ENCODE measurements around the gene TSC22D3. TPM values are rescaled to one million over a fixed set of nuclear protein-coding genes. Genes with fewer than 3 reads are reported as not detected.

Gene TSC22D3
- total and polyA plus RNA-seq, 2 donors (not counting 1 experiment from before 2014, with no cell fraction given), result 447 to 3,050 TPM

DNA sequence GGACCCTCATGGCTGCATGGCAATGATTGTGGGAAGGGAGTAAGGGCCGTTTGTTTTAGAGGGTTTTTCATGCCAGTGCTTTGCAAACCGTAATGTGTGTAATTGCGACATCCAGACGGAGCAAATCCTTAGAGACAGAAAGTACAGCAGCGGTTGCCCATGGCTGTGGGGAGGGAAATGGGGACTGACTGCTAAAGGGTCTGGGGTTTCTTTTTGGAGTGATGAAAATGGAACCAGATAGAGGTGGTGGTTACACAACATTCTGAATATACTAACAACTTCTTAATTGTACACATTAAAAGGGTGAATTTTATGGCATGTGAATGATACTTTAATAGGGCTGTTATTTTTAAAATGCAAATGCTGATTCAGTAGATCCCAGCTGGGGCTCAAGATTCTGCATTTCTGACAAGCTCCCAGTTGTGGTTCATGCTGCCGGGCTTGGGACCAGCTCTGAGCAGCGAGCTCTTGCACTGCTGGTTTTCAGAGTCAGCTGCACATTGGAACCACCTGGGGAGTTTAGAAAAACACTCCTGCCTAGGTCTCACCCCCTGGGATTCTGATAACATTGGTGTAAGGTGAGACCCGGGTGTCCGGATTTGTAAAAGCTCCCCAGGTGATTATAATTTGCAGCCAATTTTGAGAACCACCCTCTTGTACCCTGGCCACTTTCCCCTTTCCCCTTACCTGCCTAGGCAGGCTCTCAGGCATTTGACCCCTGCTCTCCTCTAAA lies 99.6 kb downstream of the TSC22D3 start:
- peak overlapping the region; percentile 99 to 100 for H3K27ac ChIP-seq (ENCODE audit: low read length in 2 of 2)
- no peak for TF ChIP-seq EZH2 (IDR thresholded peaks at IDR 0.05; ENCODE audit: borderline replicate concordance, insufficient read depth, low read depth, low read length, poor library complexity, severe bottlenecking)
- TF ChIP-seq, protein P1, sequence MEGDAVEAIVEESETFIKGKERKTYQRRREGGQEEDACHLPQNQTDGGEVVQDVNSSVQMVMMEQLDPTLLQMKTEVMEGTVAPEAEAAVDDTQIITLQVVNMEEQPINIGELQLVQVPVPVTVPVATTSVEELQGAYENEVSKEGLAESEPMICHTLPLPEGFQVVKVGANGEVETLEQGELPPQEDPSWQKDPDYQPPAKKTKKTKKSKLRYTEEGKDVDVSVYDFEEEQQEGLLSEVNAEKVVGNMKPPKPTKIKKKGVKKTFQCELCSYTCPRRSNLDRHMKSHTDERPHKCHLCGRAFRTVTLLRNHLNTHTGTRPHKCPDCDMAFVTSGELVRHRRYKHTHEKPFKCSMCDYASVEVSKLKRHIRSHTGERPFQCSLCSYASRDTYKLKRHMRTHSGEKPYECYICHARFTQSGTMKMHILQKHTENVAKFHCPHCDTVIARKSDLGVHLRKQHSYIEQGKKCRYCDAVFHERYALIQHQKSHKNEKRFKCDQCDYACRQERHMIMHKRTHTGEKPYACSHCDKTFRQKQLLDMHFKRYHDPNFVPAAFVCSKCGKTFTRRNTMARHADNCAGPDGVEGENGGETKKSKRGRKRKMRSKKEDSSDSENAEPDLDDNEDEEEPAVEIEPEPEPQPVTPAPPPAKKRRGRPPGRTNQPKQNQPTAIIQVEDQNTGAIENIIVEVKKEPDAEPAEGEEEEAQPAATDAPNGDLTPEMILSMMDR (IDR thresholded peaks at IDR 0.05), result no peak
- DNase-seq (peak; percentile 35), ATAC-seq (ENCODE audit: low read depth) (no peak)
- H3K36me3 ChIP-seq (replicated peaks in 1 of 2; ENCODE audit: control extremely low read depth in 1 of 2, control insufficient read depth in 1 of 2, extremely low read depth in 1 of 2, insufficient read depth in 2 of 2, low read length in 1 of 2), result no peaks in the 10 kb centered on the region
- Mint-ChIP-seq H3K27me3 (no peaks in the 10 kb centered on the region), H3K27ac (peak overlapping the region; percentile 98), H3K4me3 (peak overlapping the region; percentile 88), H3K9me3 (ENCODE audit: insufficient read depth) (no peaks in the 10 kb centered on the region), H3K4me1 (peaks cover 67% of the 10 kb centered on the region)
- H3K4me2 ChIP-seq (replicated peaks; ENCODE audit: low read depth, low read length, poor library complexity, severe bottlenecking), result peak overlapping the region; percentile 90
- H3K9me3 ChIP-seq (ENCODE audit: control extremely low read depth in 1 of 3, control insufficient read depth in 2 of 3, insufficient read depth in 1 of 3, low read length in 2 of 3), result no peaks in the 10 kb centered on the region
- no peak overlapping the region for H2AFZ ChIP-seq (ENCODE audit: insufficient read depth, low read depth, low read length, poor library complexity, severe bottlenecking)
- H3K79me2 ChIP-seq (ENCODE audit: control insufficient read depth, insufficient read depth, low read length), result peaks cover 11% of the 10 kb centered on the region
- H3K9ac ChIP-seq (ENCODE audit: low read length), result peak overlapping the region; percentile 70
- intact Hi-C loops (cut with micrococcal nuclease), result no loop called here
- WGBS (ENCODE audit: insufficient coverage), result 0% methylated on average over 4 of the region's 9 CpGs
- ChIA-PET CTCF (interaction anchor here (0.7 to 9.1 kb wide), 7 partner anchors 9 to 100 kb away, joined by 3 to 318 read pairs (median 4); partner anchors contain the start of genes NCBP2L and TSC22D3), POLR2A (interaction anchor here (0.6 to 8.2 kb wide), 3 partner anchors 31 to 116 kb away, joined by 3 to 375 read pairs (median 3); no protein-coding TSS in a partner anchor)
- no peaks in the 10 kb centered on the region for H3K27me3 ChIP-seq (replicated peaks in 1 of 4; ENCODE audit: control extremely low read depth in 1 of 4, control insufficient read depth in 3 of 4, insufficient read depth in 4 of 4, low read length in 3 of 4)
- H3K4me1 ChIP-seq (ENCODE audit: control insufficient read depth in 2 of 2, insufficient read depth in 2 of 2, low read length in 2 of 2), result peaks cover 54 to 71% of the 10 kb centered on the region in 2 donors
- peak overlapping the region; percentile 26 to 57 (median 47) for H3K4me3 ChIP-seq (ENCODE audit: control extremely low read depth in 1 of 5, extremely low read depth in 1 of 5, insufficient read depth in 1 of 5, low read depth in 2 of 5, low read length in 4 of 5)
- no peaks in the 10 kb centered on the region for H4K20me1 ChIP-seq (ENCODE audit: control insufficient read depth, insufficient read depth, low read length, poor library complexity, severe bottlenecking)

DNA sequence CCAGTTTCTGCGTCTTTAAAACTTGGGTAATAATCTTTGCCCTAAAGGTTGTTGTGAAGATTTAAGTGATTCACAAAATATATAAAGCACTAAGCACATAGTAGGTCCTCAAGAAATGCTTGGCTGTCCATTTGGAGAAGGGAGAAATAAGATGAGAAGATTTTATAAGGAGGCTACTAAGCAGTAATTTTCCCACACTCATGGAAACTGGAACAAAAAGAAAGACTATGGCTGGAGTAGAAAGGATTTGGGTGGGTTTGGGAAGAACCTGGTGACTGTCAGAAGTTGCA lies 100.3 kb downstream of the TSC22D3 start:
- H3K4me1 Mint-ChIP-seq, result peaks cover 67% of the 10 kb centered on the region
- H3K4me1 ChIP-seq (ENCODE audit: control insufficient read depth in 2 of 2, insufficient read depth in 2 of 2, low read length in 2 of 2), result peaks cover 54 to 71% of the 10 kb centered on the region in 2 donors
- no peaks in the 10 kb centered on the region for H3K9me3 Mint-ChIP-seq (ENCODE audit: insufficient read depth)
- peak overlapping the region; percentile 99 to 100 for H3K27ac ChIP-seq (ENCODE audit: low read length in 2 of 2)
- H3K9ac ChIP-seq (ENCODE audit: low read length), result peak overlapping the region; percentile 70
- H3K27me3 Mint-ChIP-seq, result no peaks in the 10 kb centered on the region
- ATAC-seq (ENCODE audit: low read depth) (no peak), DNase-seq (peak; percentile 10)
- peaks cover 14% of the 10 kb centered on the region for H3K79me2 ChIP-seq (ENCODE audit: control insufficient read depth, insufficient read depth, low read length)
- H3K27me3 ChIP-seq (replicated peaks in 1 of 4; ENCODE audit: control extremely low read depth in 1 of 4, control insufficient read depth in 3 of 4, insufficient read depth in 4 of 4, low read length in 3 of 4), result no peaks in the 10 kb centered on the region
- CTCF ChIA-PET, result interaction anchor here (1.5 to 9.1 kb wide), 4 partner anchors 9 to 101 kb away, joined by 3 to 318 read pairs (median 53); partner anchors contain the start of genes NCBP2L and TSC22D3
- peak overlapping the region; percentile 90 for H3K4me2 ChIP-seq (replicated peaks; ENCODE audit: low read depth, low read length, poor library complexity, severe bottlenecking)
- POLR2A ChIA-PET, result interaction anchor here (0.9 to 8.2 kb wide), 3 partner anchors 11 to 101 kb away, joined by 3 to 375 read pairs (median 53); partner anchors contain the start of genes NCBP2L and TSC22D3
- intact Hi-C loops (cut with micrococcal nuclease), result no loop called here
- TF ChIP-seq EZH2 (IDR thresholded peaks at IDR 0.05; ENCODE audit: borderline replicate concordance, insufficient read depth, low read depth, low read length, poor library complexity, severe bottlenecking), result no peak
- TF ChIP-seq, protein P1 (IDR thresholded peaks at IDR 0.05), result no peak
- H3K9me3 ChIP-seq (ENCODE audit: control extremely low read depth in 1 of 3, control insufficient read depth in 2 of 3, insufficient read depth in 1 of 3, low read length in 2 of 3), result no peaks in the 10 kb centered on the region
- H2AFZ ChIP-seq (ENCODE audit: insufficient read depth, low read depth, low read length, poor library complexity, severe bottlenecking), result no peak overlapping the region
- no peaks in the 10 kb centered on the region for H4K20me1 ChIP-seq (ENCODE audit: control insufficient read depth, insufficient read depth, low read length, poor library complexity, severe bottlenecking)
- peak overlapping the region; percentile 88 for H3K4me3 Mint-ChIP-seq
- no CpG with 5 or more reads among the region's 1 CpG for WGBS (ENCODE audit: insufficient coverage)
- peak overlapping the region; percentile 98 for H3K27ac Mint-ChIP-seq
- H3K4me3 ChIP-seq (ENCODE audit: control extremely low read depth in 1 of 5, extremely low read depth in 1 of 5, insufficient read depth in 1 of 5, low read depth in 2 of 5, low read length in 4 of 5), result peak overlapping the region in 1 of 5 experiments; percentile 41
- H3K36me3 ChIP-seq (replicated peaks in 1 of 2; ENCODE audit: control extremely low read depth in 1 of 2, control insufficient read depth in 1 of 2, extremely low read depth in 1 of 2, insufficient read depth in 2 of 2, low read length in 1 of 2), result no peaks in the 10 kb centered on the region
